Lower lobe of right lung (tissue), 2 donors: ENCODE results near the gene FZR1. TPM values are rescaled to one million over a fixed set of nuclear protein-coding genes. Genes with fewer than 3 reads are reported as not detected.

Source experiments
- ATAC-seq, 2 donors: fragments of 200-7000 bp; cut with Tn5 transposase; one replicate each; pipeline ENCODE4 v1.9.1; 2020 to 2022; ENCODE audit warnings: mild to moderate bottlenecking in 2 of 2, moderate library complexity in 2 of 2
- DNase-seq: peaks from one replicate; pipeline ENCODE4 v3.0.0-alpha.2; 2020
- H3K27ac ChIP-seq: fragments of 200-600 bp; one replicate; pipeline ENCODE4 v1.8.0; 2022
- H3K27me3 ChIP-seq: fragments of 200-600 bp; one replicate; pipeline ENCODE4 v1.8.0; 2022; ENCODE audit warnings: low read depth
- H3K36me3 ChIP-seq: fragments of 200-600 bp; one replicate; pipeline ENCODE4 v1.8.0; 2022; ENCODE audit warnings: mild to moderate bottlenecking
- H3K4me1 ChIP-seq: fragments of 200-600 bp; one replicate; pipeline ENCODE4 v1.8.0; 2022
- H3K4me3 ChIP-seq: fragments of 200-600 bp; one replicate; pipeline ENCODE4 v1.8.0; 2022; ENCODE audit warnings: mild to moderate bottlenecking
- H3K9me3 ChIP-seq: fragments of 200-600 bp; one replicate; pipeline ENCODE4 v1.8.0; 2022
- intact Hi-C: fragments of 100-400 bp; cut with DNase I; formaldehyde crosslinking; loops from one replicate; pipeline ENCODE4 v1.11.0; 2022
- total RNA-seq: library from RNA; stranded (reverse); fragmentation: NEBNext Ultra II Directional; extraction: Animal tissue kit (Norgen Biotek cat#: 25700); gene quantifications from one replicate; pipeline ENCODE4 v1.2.1, GENCODE V29; 2021
- TF ChIP-seq, protein P1 (sequence below): fragments of 200-600 bp; IDR thresholded peaks from one replicate; pipeline ENCODE4 v1.8.0; 2022; ENCODE audit warnings: antibody characterized with exemption, mild to moderate bottlenecking
- donor health status: DM: no; HTN: yes; CAD: no; lungs with severe emphysema.

Gene FZR1
- total RNA-seq, 1 donor from 2014 or later, result 34.1 TPM

DNA sequence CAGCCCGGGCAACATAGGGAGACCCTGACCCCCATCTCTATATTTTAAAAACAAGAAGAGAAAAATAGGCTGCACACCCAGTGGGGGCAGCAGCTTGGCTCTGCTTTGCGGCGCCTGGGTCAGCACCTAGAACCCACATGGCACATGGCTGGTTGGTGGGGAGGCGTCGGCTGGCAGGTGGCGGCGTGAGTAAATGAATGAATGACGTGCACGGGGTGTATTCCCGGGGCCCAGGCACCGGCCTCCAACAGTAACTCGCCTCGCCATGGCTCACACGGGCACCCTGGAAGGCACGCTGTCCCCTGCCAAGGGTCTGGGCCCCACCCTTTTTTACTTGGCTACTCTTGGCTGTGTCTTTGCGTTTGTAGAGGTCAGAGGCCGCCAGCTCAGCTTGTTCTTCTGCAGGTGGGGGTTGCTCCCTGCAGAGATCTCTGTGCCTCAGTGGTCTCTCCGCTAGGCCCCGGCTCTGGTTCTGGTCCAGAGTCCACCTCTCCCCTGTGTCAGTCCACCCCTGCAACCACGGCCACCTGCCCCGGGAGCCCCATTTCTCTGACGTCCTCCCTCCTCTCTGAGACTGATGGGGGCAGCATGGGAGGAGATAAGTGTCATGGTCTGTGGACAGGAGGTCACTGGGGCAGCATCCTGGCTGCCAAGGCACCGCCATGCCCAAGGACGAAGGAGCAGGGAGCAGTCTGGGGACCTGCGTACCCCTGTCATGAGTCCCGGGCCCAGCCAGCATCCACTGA lies 5.6 kb downstream of the FZR1 start:
- Histone ChIP-seq H3K4me1 (peaks cover 22% of the 10 kb centered on the region), H3K9me3 (no peaks in the 10 kb centered on the region), H3K27me3 (no peaks in the 10 kb centered on the region), H3K4me3 (no peak overlapping the region), H3K36me3 (peaks cover 40% of the 10 kb centered on the region), H3K27ac (no peak overlapping the region)
- DNase-seq (no peak), ATAC-seq (no peak)
- intact Hi-C loops, result no loop called here
- TF ChIP-seq, protein P1, sequence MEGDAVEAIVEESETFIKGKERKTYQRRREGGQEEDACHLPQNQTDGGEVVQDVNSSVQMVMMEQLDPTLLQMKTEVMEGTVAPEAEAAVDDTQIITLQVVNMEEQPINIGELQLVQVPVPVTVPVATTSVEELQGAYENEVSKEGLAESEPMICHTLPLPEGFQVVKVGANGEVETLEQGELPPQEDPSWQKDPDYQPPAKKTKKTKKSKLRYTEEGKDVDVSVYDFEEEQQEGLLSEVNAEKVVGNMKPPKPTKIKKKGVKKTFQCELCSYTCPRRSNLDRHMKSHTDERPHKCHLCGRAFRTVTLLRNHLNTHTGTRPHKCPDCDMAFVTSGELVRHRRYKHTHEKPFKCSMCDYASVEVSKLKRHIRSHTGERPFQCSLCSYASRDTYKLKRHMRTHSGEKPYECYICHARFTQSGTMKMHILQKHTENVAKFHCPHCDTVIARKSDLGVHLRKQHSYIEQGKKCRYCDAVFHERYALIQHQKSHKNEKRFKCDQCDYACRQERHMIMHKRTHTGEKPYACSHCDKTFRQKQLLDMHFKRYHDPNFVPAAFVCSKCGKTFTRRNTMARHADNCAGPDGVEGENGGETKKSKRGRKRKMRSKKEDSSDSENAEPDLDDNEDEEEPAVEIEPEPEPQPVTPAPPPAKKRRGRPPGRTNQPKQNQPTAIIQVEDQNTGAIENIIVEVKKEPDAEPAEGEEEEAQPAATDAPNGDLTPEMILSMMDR, result no peak

DNA sequence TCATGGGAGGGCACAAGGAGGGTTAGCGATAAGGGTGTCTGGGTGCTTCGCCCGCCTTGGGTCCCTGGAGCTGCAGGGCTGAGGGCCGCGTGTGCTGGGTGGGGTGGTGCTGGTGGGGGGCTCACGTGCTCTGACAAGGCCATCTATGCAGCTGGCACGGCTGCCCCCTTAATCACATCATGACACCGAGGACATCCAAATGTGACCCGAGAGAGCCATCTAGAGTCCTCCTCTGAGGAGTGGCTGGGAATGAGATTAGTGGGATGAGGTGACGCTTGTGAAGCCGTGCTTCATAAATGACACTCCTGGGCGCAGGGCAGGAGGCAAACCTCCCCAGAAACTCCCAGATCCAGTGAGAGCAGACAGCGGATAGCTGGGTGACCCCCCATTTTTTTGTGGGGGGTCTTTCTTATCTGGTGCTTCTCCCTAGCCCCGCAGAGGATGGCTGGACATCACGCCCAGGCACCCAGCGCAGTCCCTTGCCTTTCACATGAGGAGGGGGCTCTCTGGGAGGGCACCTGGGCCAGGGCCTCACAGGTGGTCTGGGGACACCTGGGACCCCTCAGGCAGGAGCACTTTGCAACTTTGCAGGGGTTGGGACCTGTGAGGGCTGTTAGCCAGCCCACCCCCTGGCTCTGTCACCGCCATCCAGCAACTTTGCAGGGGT lies 6.6 kb downstream of the FZR1 start:
- H3K27ac ChIP-seq, result no peak overlapping the region
- TF ChIP-seq, protein P1, result no peak
- H3K27me3 ChIP-seq, result no peaks in the 10 kb centered on the region
- H3K4me1 ChIP-seq, result peaks cover 28% of the 10 kb centered on the region
- peaks cover 41% of the 10 kb centered on the region for H3K36me3 ChIP-seq
- H3K4me3 ChIP-seq, result no peak overlapping the region
- intact Hi-C loops, result no loop called here
- no peaks in the 10 kb centered on the region for H3K9me3 ChIP-seq
- DNase-seq, result no peak
- no peak for ATAC-seq

DNA sequence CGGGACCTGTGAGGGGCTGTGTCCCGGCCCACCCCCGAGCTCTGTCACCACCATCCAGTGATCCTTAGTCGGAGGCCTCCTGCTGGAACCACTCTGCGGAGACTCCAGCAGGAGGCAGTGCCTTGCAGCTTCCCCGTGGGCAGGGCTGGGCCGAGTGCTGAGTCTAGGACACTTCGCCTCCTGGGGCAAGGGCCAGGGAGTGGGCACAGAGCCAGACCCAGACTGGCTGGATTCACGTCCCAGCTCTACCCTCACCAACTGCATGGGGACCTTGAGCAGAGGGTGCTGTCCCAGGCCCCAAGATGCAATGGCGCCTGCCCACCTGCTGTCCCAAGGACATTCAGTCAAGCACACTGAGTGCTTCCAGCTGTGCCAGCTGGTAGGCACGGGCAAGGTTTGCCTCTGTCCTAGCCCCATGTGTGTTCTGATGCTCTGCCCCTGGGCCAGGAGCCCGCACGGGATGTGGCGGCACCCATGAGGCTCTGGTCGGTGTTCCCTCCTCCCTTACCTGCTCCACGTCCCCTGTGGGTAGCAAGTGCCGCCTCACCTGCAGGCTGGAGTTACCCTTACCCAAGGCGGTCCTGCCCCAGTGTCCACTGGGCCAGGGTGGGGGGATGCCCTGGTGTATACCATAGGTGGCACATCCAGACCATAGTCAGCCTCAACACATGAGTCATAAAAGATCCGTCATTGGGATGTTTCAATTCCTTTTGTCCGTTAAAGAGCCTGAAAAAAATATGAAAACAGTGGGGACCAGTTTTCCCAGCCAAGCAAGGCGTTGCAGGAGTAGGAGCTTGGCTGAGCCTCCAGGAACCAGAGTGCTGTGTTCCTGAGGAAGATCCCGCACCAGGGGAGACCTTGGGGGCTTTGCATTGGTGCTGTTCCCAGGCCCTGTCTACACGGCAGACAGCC lies 7.4 kb downstream of the FZR1 start:
- no peak overlapping the region for H3K27ac ChIP-seq
- peaks cover 25% of the 10 kb centered on the region for H3K4me1 ChIP-seq
- H3K27me3 ChIP-seq, result no peaks in the 10 kb centered on the region
- H3K4me3 ChIP-seq, result no peak overlapping the region
- H3K9me3 ChIP-seq, result no peaks in the 10 kb centered on the region
- DNase-seq (no peak), ATAC-seq (no peak)
- H3K36me3 ChIP-seq, result peaks cover 41% of the 10 kb centered on the region
- intact Hi-C loops, result no loop called here
- TF ChIP-seq, protein P1, result no peak

DNA sequence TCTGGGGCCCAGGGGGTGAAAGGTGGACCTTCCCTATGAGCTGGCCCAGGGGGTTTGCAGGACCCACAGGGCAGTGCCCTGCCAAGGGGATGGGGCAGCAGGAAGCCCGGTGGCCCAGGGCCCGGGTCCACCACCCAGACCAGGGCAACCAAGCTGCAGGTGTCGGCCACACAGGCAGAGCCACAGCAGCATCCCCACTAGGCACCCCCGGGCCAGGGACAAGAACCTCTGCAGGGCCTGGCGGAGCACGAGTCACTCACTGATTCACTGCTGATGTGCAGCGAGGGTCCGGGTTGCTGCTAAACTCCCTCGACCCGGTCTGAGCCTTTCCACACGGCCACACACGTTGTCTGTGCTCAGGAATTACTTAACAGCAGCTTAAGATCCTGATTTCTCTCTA lies 8.8 kb downstream of the FZR1 start:
- peaks cover 44% of the 10 kb centered on the region for H3K36me3 ChIP-seq
- no peak overlapping the region for H3K27ac ChIP-seq
- no peak for ATAC-seq
- DNase-seq, result no peak
- no peak overlapping the region for H3K4me3 ChIP-seq
- H3K27me3 ChIP-seq, result no peaks in the 10 kb centered on the region
- TF ChIP-seq, protein P1, result no peak
- no peaks in the 10 kb centered on the region for H3K9me3 ChIP-seq
- intact Hi-C loops, result no loop called here
- H3K4me1 ChIP-seq, result peaks cover 18% of the 10 kb centered on the region

DNA sequence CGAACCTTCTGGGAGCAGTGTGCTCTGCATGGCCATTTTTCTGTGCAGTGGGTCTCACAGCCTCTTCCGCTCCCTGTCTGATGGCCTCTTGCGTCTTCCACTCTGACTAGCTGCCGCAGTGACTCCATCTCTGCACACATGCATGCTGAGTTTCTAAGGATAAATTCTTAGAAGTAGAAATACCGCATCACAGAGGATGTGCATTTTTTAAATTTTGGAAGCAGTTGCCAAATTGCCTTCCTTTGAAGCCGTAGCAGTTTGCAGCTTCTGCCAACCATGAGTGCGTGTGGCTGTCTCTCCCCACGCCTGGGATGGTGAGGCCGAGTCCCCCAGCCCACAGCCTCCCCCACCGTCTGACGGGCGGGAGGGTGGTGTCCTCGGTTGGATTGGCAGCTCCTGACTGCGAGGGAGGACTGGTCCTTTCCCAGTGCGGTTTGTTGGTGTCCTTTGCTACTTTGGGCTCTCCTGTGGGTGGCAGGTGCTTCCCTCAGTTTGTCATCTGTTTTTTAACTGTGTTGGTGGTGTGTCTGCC lies 9.8 kb downstream of the FZR1 start:
- no peak for DNase-seq
- TF ChIP-seq, protein P1, result no peak
- intact Hi-C loops, result no loop called here
- Histone ChIP-seq H3K4me3 (no peak overlapping the region), H3K27ac (no peak overlapping the region), H3K36me3 (peaks cover 39% of the 10 kb centered on the region), H3K27me3 (no peaks in the 10 kb centered on the region), H3K4me1 (peaks cover 18% of the 10 kb centered on the region), H3K9me3 (no peaks in the 10 kb centered on the region)
- ATAC-seq, result no peak
